Left lobe of liver (tissue), 2 donors: Measurements from ENCODE around the gene ST8SIA4. TPM values are rescaled to one million over a fixed set of nuclear protein-coding genes. Genes with fewer than 3 reads are reported as not detected.

Experiments
- ATAC-seq: fragments of 200-7000 bp; cut with Tn5 transposase; one replicate; pipeline ENCODE4 v1.9.1; 2020; ENCODE audit warnings: mild to moderate bottlenecking, moderate library complexity
- DNase-seq: peaks from one replicate; pipeline ENCODE4 v3.0.0-alpha.2; 2020; ENCODE audit warnings: low spot score
- total RNA-seq: library from RNA; stranded (reverse); gene quantifications from one replicate; pipeline ENCODE4 v1.2.1, GENCODE V29; 2021
- donor health status: DM: no; HTN: no; CAD: no; lungs with moderate emphysema.
- donor health status: DM: no; HTN: yes; CAD: no.

Gene ST8SIA4
- total RNA-seq, result 1.7 TPM

GRCh38 chr5:100903039-100903887 lies at the start of gene ST8SIA4:
ST8SIA4 (minus strand) TSS chr5:100903282; CDS start chr5:100902955, 327 bp downstream.
- DNase-seq (peak; percentile 67), ATAC-seq (peak; percentile 79)

GRCh38 chr5:100950985-100951384 lies 47.9 kb upstream of the ST8SIA4 start:
- DNase-seq, result no peak
- ATAC-seq, result no peak

GRCh38 chr5:100913298-100913697 lies 10.2 kb upstream of the ST8SIA4 start:
- no peak for DNase-seq
- ATAC-seq, result no peak

- ATAC-seq (no peak), DNase-seq (no peak)
Observed at GRCh38 chr5:100909034-100909433, 6.0 kb upstream of the ST8SIA4 start.

- ATAC-seq, result no peak
- no peak for DNase-seq
Observed at GRCh38 chr5:100905259-100905914, 2.3 kb upstream of the ST8SIA4 start.

GRCh38 chr5:100904259-100904861 lies 1.3 kb upstream of the ST8SIA4 start:
- no peak for ATAC-seq

GRCh38 chr5:100902440-100903038 lies 543 bp downstream of the ST8SIA4 start:
- no peak for DNase-seq

More at GRCh38 chr5:100904259-100904861, 1.3 kb upstream of the ST8SIA4 start:
- DNase-seq, result no peak

GRCh38 chr5:100901821-100902341 lies 1.2 kb downstream of the ST8SIA4 start:
- peak; percentile 50 for DNase-seq
- ATAC-seq, result peak; percentile 52

More at GRCh38 chr5:100902440-100903038, 543 bp downstream of the ST8SIA4 start:
- ATAC-seq, result no peak

GRCh38 chr5:100900796-100901781 lies 2.0 kb downstream of the ST8SIA4 start:
- ATAC-seq (peak; percentile 57), DNase-seq (peak; percentile 58)

- DNase-seq (no peak), ATAC-seq (peak; percentile 17)
Observed at GRCh38 chr5:100900142-100900795, 2.8 kb downstream of the ST8SIA4 start.

GRCh38 chr5:100899675-100900074 lies 3.4 kb downstream of the ST8SIA4 start:
- no peak for ATAC-seq

GRCh38 chr5:100898504-100899346 lies 4.4 kb downstream of the ST8SIA4 start:
- DNase-seq, result no peak
- ATAC-seq, result no peak

More at GRCh38 chr5:100899675-100900074, 3.4 kb downstream of the ST8SIA4 start:
- no peak for DNase-seq

- ATAC-seq (no peak), DNase-seq (no peak)
Observed at GRCh38 chr5:100896054-100896453, 7.0 kb downstream of the ST8SIA4 start.

- ATAC-seq, result no peak
Observed at GRCh38 chr5:100890461-100891008, 12.5 kb downstream of the ST8SIA4 start.

GRCh38 chr5:100889896-100890295 lies 13.2 kb downstream of the ST8SIA4 start:
- no peak for ATAC-seq
- no peak for DNase-seq

More at GRCh38 chr5:100890461-100891008, 12.5 kb downstream of the ST8SIA4 start:
- DNase-seq, result no peak

- DNase-seq, result no peak
- no peak for ATAC-seq
Observed at GRCh38 chr5:100889165-100889743, 13.8 kb downstream of the ST8SIA4 start.

- no peak for ATAC-seq
- DNase-seq, result no peak
Observed at GRCh38 chr5:100877274-100877673, 25.8 kb downstream of the ST8SIA4 start.
